Liver (tissue), 9 donors: Measurements from ENCODE around the gene SETX. TPM values are rescaled to one million over a fixed set of nuclear protein-coding genes. Genes with fewer than 3 reads are reported as not detected.
A peak's percentile ranks its signal among the peaks of the same experiment; 100 is the strongest.

Source experiments
- DNase-seq: peaks from one replicate; pipeline ENCODE4 v3.0.0-alpha.2; 2017; ENCODE audit warnings: low spot score
- H3K27ac ChIP-seq, 2 donors: one replicate each; pipeline ENCODE4 v1.7.0; 2013; ENCODE audit warnings: inconsistent platforms in 2 of 2, low read length in 2 of 2, control low read depth in 1 of 2, low read depth in 1 of 2, mild to moderate bottlenecking in 1 of 2
- H3K27me3 ChIP-seq, 4 donors: one replicate each; pipeline versions ENCODE4 v1.6.1 to v1.7.0; 2013; ENCODE audit warnings: low read length in 3 of 4, inconsistent platforms in 1 of 4, mild to moderate bottlenecking in 1 of 4, moderate library complexity in 1 of 4; ENCODE audit not compliant: control insufficient read depth in 4 of 4, insufficient read depth in 4 of 4
- H3K36me3 ChIP-seq, 4 donors: one replicate each; pipeline versions ENCODE4 v1.6.1 to v1.7.0; 2013; ENCODE audit warnings: low read length in 3 of 4, mild to moderate bottlenecking in 3 of 4, low read depth in 1 of 4, moderate library complexity in 1 of 4; ENCODE audit not compliant: control insufficient read depth in 4 of 4, insufficient read depth in 3 of 4
- H3K4me1 ChIP-seq, 4 donors: one replicate each; pipeline versions ENCODE4 v1.6.1 to v1.7.0; 2013; ENCODE audit warnings: low read length in 3 of 4, mild to moderate bottlenecking in 3 of 4, moderate library complexity in 1 of 4; ENCODE audit not compliant: control insufficient read depth in 4 of 4, insufficient read depth in 4 of 4
- H3K4me3 ChIP-seq, 3 donors: one replicate each; pipeline versions ENCODE4 v1.6.1 to v1.7.0; 2013; ENCODE audit warnings: low read length in 3 of 3, control low read depth in 1 of 3, low read depth in 1 of 3, mild to moderate bottlenecking in 1 of 3
- H3K9ac ChIP-seq, 2 donors: one replicate each; pipeline ENCODE4 v1.7.0; 2013; ENCODE audit warnings: low read length in 2 of 2, mild to moderate bottlenecking in 2 of 2, moderate library complexity in 2 of 2, control low read depth in 1 of 2, low read depth in 1 of 2
- H3K9me3 ChIP-seq, 4 donors: one replicate each; pipeline versions ENCODE4 v1.6.1 to v1.7.0; 2013; ENCODE audit warnings: low read length in 3 of 4; ENCODE audit not compliant: control insufficient read depth in 4 of 4
- EGR1 ChIP-seq, 2 donors: IDR thresholded peaks; 2 replicates each; pipeline ENCODE4 v1.6.1; 2016 to 2018; ENCODE audit warnings: antibody characterized with exemption in 2 of 2, low read depth in 2 of 2
- FOXA1 ChIP-seq: IDR thresholded peaks from 2 replicates; pipeline ENCODE4 v1.6.1; 2016; ENCODE audit warnings: antibody characterized with exemption
- FOXA2 ChIP-seq: IDR thresholded peaks from 2 replicates; pipeline ENCODE4 v1.6.1; 2016; ENCODE audit warnings: antibody characterized with exemption
- GABPA ChIP-seq, 2 donors: IDR thresholded peaks in 1 of 2; conservative IDR thresholded peaks in 1 of 2; 2 replicates each; pipeline ENCODE4 v1.6.1; 2016; ENCODE audit warnings: antibody characterized with exemption in 2 of 2, mild to moderate bottlenecking in 1 of 2, moderate library complexity in 1 of 2
- HNF4A ChIP-seq, 2 donors: conservative IDR thresholded peaks; 2 replicates each; pipeline ENCODE4 v1.6.1; 2016; ENCODE audit warnings: antibody characterized with exemption in 2 of 2, mild to moderate bottlenecking in 2 of 2
- JUND ChIP-seq, 2 donors: IDR thresholded peaks; 2 replicates each; pipeline ENCODE4 v1.6.1; 2016; ENCODE audit warnings: antibody characterized with exemption in 2 of 2
- NR2F2 ChIP-seq: IDR thresholded peaks from 2 replicates; pipeline ENCODE4 v1.6.1; 2016; ENCODE audit warnings: antibody characterized with exemption
- RAD21 ChIP-seq, 2 donors: IDR thresholded peaks; 2 replicates each; pipeline ENCODE4 v1.6.1; 2016; ENCODE audit warnings: antibody characterized with exemption in 2 of 2, mild to moderate bottlenecking in 2 of 2
- RXRA ChIP-seq, 2 donors: IDR thresholded peaks; 2 replicates each; pipeline ENCODE4 v1.6.1; 2017 to 2018; ENCODE audit warnings: antibody characterized with exemption in 2 of 2, mild to moderate bottlenecking in 1 of 2
- SP1 ChIP-seq: IDR thresholded peaks from 2 replicates; pipeline ENCODE4 v1.6.1; 2018; ENCODE audit warnings: antibody characterized with exemption, mild to moderate bottlenecking
- TAF1 ChIP-seq: conservative IDR thresholded peaks from 2 replicates; pipeline ENCODE4 v1.6.1; 2016; ENCODE audit warnings: antibody characterized with exemption, mild to moderate bottlenecking
- YY1 ChIP-seq: IDR thresholded peaks from 2 replicates; pipeline ENCODE4 v1.6.1; 2016; ENCODE audit warnings: antibody characterized with exemption, mild to moderate bottlenecking
- WGBS: extraction: QIAGEN DNeasy Blood & Tissue Kit; methylation state at CpG from one replicate; pipeline ENCODE4 v1.1.7; 2013; 5-methylcytosine and 5-hydroxymethylcytosine counted together
- polyA plus RNA-seq, 2 donors: library from polyadenylated mRNA; stranded (reverse) in 1 of 2; unstranded in 1 of 2; fragments of 200-250 nt in 1 of 2; fragments of >200 nt in 1 of 2; fragmentation: Nextera tagmentation in 1 of 2; extraction: Ambion mirVana in 1 of 2; gene quantifications; one replicate each; pipeline versions ENCODE4 v1.2.1 to v1.2.3, GENCODE V29; 2013 to 2015
- total RNA-seq, 2 donors: library from RNA; depleted of rRNA; stranded (reverse); fragments of >200 nt; gene quantifications; one replicate each; pipeline ENCODE4 v1.2.3, GENCODE V29; 2014
- TF ChIP-seq, protein P1 (sequence below): IDR thresholded peaks from 2 replicates; pipeline ENCODE4 v1.6.1; 2016; ENCODE audit warnings: antibody characterized with exemption
- TF ChIP-seq, protein P2 (sequence below): IDR thresholded peaks from 2 replicates; pipeline ENCODE4 v1.6.1; 2016; ENCODE audit warnings: antibody characterized with exemption
- TF ChIP-seq, protein P3 (sequence below): IDR thresholded peaks from 2 replicates; pipeline ENCODE4 v1.6.1; 2016; ENCODE audit warnings: antibody characterized with exemption, mild to moderate bottlenecking
- donor health status: healthy.
- donor health status: healthy.
- donor health status: healthy.
- donor health status: healthy.
- donor health status: healthy.

SETX gene
- total and polyA plus RNA-seq, 4 donors = 8.6 to 60.2 (median 19.6) TPM

DNA sequence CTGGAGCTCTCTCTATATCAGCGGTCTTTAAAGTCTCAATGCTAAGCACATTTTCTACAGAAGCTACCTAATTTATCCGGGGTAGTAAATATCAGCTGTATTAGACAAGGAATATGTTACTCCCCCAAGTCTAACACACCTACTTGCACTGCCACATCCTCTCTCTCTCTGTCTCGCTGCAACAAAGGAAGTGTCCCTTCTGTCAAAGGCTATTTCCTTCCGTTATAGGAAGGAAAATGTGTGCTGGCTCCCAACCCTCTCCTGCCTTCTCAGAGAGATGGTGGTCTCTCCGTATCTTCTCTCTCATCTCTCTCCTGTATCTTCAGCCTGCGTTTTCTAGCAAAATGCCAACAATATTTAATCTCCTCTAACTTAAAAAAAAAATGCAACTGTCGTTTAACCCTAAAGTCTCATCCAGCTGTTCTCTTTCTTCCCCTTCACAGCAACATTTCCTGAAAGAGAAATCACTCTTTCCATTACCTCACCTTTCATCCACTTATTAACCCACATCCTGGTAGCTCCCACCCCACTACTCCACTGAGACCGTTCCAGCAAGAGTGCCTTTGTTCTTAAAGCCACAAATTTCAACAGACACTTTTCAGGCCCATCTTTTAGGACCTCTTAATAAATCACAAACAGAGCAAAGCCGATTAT, 49.6 kb upstream of the SETX start:
- WGBS = 70% methylated on average over 9 of the region's 9 CpGs

DNA sequence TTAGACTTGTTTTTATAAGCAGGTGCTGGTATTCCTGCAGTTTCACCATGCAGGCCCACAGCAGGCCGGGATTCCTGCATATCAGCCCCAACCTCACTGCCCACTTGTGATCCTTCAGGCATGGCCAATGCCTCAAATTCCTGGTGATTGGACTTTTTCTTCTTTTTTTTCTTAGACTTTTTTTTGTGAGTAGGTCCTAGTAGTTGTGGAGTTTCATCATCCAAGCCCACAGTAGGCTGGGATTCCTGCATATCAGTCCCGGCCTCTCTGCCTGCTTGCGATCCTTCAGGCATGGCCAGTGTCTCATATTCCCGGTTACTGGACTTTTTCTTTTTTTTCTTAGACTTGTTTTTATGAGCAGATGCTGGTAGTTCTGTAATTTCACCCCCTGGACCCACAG, 47.0 kb upstream of the SETX start:
- H3K4me3 ChIP-seq = no peak overlapping the region
- TF ChIP-seq TAF1 (no peak), YY1 (no peak), GABPA (IDR thresholded peaks at IDR 0.05 in 1 of 2, conservative IDR thresholded peaks at IDR 0.05 in 1 of 2) (no peak), FOXA1 (no peak), NR2F2 (no peak), EGR1 (IDR thresholded peaks at IDR 0.05; ENCODE audit: low read depth in 2 of 2) (no peak), RAD21 (IDR thresholded peaks at IDR 0.05) (no peak), FOXA2 (no peak), SP1 (no peak), JUND (IDR thresholded peaks at IDR 0.05) (no peak), RXRA (IDR thresholded peaks at IDR 0.05) (no peak)
- TF ChIP-seq, protein P1, sequence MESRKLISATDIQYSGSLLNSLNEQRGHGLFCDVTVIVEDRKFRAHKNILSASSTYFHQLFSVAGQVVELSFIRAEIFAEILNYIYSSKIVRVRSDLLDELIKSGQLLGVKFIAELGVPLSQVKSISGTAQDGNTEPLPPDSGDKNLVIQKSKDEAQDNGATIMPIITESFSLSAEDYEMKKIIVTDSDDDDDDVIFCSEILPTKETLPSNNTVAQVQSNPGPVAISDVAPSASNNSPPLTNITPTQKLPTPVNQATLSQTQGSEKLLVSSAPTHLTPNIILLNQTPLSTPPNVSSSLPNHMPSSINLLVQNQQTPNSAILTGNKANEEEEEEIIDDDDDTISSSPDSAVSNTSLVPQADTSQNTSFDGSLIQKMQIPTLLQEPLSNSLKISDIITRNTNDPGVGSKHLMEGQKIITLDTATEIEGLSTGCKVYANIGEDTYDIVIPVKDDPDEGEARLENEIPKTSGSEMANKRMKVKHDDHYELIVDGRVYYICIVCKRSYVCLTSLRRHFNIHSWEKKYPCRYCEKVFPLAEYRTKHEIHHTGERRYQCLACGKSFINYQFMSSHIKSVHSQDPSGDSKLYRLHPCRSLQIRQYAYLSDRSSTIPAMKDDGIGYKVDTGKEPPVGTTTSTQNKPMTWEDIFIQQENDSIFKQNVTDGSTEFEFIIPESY = no peak
- TF ChIP-seq, protein P2, sequence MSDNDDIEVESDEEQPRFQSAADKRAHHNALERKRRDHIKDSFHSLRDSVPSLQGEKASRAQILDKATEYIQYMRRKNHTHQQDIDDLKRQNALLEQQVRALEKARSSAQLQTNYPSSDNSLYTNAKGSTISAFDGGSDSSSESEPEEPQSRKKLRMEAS = no peak
- H3K4me1 ChIP-seq = peaks cover 4 to 10% (median 8%) of the 10 kb centered on the region in 4 donors
- H3K9ac ChIP-seq = no peak overlapping the region
- no peaks in the 10 kb centered on the region for H3K27me3 ChIP-seq
- no peak overlapping the region for H3K27ac ChIP-seq
- no peaks in the 10 kb centered on the region for H3K9me3 ChIP-seq
- WGBS = 96% methylated on average over 4 of the region's 4 CpGs
- H3K36me3 ChIP-seq = peaks cover 4 to 31% (median 26%) of the 10 kb centered on the region in 4 donors
- DNase-seq = no peak

More for the DNA sequence above, 49.6 kb upstream of the SETX start:
- Histone ChIP-seq H3K9ac (no peak overlapping the region), H3K4me1 (peaks cover 4 to 13% (median 10%) of the 10 kb centered on the region in 4 donors), H3K36me3 (peaks cover 0 to 16% (median 11%) of the 10 kb centered on the region in 4 donors), H3K9me3 (no peaks in the 10 kb centered on the region), H3K27ac (no peak overlapping the region), H3K27me3 (no peaks in the 10 kb centered on the region), H3K4me3 (no peak overlapping the region)
- no peak for DNase-seq
- TF ChIP-seq, protein P2 = peak; percentile 20
- TF ChIP-seq HNF4A (conservative IDR thresholded peaks at IDR 0.05) = no peak

DNA sequence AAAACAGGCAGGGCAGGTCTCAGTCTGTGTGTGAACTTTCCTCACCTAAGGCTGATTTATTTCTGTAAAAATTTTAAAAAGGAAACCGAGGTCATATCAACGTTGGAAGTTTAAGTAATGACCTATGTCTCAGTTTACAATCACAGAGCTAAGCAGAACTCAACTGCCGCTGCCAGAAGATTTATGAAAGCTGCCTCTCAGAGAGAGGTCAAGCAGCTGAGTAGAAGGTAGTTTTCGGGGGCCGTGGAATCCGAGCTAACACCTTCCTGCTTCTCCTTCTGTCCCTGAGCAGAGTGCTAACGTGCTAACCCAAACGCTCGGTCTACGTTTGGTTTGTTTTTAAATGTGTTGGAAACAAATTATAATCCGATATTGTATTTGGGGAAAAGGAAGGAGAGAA, 40.8 kb upstream of the SETX start:
- TF ChIP-seq, protein P3, sequence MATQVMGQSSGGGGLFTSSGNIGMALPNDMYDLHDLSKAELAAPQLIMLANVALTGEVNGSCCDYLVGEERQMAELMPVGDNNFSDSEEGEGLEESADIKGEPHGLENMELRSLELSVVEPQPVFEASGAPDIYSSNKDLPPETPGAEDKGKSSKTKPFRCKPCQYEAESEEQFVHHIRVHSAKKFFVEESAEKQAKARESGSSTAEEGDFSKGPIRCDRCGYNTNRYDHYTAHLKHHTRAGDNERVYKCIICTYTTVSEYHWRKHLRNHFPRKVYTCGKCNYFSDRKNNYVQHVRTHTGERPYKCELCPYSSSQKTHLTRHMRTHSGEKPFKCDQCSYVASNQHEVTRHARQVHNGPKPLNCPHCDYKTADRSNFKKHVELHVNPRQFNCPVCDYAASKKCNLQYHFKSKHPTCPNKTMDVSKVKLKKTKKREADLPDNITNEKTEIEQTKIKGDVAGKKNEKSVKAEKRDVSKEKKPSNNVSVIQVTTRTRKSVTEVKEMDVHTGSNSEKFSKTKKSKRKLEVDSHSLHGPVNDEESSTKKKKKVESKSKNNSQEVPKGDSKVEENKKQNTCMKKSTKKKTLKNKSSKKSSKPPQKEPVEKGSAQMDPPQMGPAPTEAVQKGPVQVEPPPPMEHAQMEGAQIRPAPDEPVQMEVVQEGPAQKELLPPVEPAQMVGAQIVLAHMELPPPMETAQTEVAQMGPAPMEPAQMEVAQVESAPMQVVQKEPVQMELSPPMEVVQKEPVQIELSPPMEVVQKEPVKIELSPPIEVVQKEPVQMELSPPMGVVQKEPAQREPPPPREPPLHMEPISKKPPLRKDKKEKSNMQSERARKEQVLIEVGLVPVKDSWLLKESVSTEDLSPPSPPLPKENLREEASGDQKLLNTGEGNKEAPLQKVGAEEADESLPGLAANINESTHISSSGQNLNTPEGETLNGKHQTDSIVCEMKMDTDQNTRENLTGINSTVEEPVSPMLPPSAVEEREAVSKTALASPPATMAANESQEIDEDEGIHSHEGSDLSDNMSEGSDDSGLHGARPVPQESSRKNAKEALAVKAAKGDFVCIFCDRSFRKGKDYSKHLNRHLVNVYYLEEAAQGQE = no peak
- TF ChIP-seq FOXA2 = no peak
- no peak for TF ChIP-seq GABPA (IDR thresholded peaks at IDR 0.05 in 1 of 2, conservative IDR thresholded peaks at IDR 0.05 in 1 of 2)
- no peak for TF ChIP-seq RXRA (IDR thresholded peaks at IDR 0.05)
- Histone ChIP-seq H3K9me3 (no peaks in the 10 kb centered on the region), H3K4me1 (no peaks in the 10 kb centered on the region), H3K36me3 (peaks cover 25 to 58% (median 49%) of the 10 kb centered on the region in 4 donors), H3K9ac (no peak overlapping the region), H3K27me3 (no peaks in the 10 kb centered on the region), H3K4me3 (no peak overlapping the region), H3K27ac (no peak overlapping the region)
- no peak for DNase-seq
- 96% methylated on average over 11 of the region's 11 CpGs for WGBS
